ENCODE measurements around the gene TTC9B.

The TTC9B gene

DNA sequence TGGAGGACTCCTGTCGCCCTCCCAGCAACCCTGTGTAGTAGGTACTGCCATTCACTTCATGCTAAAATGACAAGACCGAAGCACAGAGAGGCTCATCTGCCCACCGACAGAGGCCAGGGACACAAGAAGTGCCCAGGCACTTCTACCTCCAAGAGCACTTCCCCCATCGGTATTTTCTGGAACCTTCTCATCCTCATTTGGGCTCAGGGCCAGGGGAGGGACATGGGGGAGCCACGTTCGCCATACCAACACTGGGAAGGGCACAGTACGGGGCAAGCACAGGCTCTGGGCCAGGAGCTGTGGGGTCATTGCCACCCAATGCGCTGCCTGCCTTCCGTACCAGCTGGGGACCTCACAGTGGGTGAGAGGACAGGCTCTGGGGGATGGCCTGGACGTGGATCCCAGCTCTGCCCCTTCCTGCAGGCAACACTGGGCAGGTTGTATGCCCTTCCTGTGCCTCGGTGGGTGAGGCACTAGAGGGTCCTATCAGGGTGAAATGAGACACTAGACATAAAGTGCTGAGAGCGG lies 29.6 kb upstream of the TTC9B start:
- DNase-seq (ENCODE audit: low spot score): no peak

- no peak for DNase-seq (ENCODE audit: low spot score)
These were observed 29.0 kb upstream of the TTC9B start for GRCh38 chr19:40247178-40247577.

DNA sequence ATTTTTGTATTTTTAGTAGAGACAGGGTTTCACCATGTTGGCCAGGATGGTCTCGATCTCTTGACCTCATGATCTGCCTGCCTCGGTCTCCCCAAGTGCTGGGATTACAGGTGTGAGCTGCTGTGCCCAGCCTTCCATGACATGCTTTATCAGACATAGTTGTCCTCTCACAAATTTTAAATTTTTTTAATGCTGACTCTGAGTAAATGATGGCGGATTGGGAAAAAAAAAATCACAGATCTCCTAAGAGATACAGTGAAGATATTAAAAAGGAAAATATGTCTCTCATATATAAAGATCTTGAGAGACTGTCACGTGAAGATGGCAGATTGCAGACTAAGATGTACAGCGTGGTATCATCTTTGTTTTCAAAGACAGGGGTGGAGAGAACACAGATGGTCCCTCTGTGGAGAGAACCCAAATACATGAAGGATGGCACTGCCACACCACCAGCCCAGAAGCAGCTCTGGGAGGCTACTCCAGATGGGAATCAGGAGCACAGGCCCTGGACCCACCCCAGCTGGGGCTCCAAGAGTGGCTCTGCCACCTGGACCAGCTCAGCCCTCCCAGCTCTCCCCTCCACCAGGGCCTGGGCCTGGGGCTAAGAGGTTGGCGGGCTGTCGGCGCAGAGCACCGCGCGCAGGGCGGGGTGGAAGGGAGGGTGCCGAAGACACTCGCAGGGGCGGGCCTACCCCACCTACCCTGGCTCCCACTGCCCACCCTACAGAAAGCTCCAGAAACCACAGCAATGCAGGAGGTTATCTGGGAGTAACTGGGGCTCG lies 28.3 kb upstream of the TTC9B start:
- no peak for DNase-seq (ENCODE audit: low spot score)

DNA sequence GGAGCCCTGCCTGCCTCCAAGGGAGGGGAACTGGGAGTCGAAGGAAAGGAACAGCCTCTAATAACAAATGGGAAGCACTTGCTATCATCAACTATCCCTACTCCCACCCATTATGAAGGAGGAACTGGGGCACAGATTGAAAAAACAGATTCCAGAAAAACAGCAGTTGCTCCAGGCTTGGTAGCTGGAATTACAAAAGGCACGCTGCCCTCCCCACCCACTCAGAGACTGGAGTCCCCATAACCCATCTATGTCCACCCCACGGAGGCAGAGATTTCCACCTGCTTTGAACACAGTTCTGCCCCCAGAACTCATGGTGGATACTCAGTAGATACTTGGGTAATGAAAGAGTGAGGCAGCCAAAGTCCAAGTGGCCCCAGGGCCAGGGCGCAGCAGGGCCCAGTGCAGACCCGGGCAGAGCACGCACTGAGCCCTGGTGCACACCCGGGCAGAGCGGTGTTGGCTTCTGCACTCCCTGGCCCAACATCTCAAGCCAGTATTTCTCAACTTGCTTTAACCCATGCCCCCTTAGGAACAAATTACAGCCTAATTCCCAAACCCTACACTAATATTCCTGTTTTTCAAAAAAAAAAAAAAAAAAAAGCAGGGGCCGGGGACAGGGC lies 27.4 kb upstream of the TTC9B start:
- DNase-seq (ENCODE audit: low spot score): no peak

DNA sequence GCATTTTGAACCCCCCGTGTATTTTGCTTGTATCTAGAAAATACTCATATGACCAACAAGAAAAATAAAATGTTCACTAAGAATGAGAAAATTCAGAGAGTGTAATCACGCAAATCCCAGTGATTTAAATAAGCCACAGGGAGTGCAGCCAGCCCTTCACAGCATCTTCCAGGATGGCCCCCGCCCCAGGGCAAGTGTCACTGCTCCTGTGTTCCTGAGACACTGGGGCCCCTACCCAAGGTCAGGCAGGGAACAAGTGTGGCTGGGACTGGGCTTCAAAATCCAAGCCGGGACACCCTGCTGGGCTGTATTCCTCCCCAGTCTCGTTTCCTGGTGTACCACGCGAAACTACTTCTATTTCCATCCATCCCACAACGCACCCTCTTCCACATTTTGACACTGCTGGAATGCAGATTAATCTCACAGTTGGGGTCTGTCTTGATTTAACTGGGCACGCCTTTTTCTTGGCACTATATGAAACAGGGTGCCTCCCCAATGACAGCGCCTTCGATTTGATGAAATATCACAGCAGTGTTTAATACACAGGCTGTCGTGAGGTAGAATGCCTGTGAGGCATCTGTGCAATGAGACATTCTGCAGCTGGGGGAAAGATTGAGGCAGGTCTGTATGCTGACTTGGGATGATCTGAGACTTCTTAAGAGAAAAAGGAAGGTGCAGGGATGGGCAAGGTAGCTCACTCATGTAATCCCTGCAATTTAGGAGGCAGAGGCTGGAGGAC lies 26.6 kb upstream of the TTC9B start:
- DNase-seq (ENCODE audit: low spot score): no peak

DNA sequence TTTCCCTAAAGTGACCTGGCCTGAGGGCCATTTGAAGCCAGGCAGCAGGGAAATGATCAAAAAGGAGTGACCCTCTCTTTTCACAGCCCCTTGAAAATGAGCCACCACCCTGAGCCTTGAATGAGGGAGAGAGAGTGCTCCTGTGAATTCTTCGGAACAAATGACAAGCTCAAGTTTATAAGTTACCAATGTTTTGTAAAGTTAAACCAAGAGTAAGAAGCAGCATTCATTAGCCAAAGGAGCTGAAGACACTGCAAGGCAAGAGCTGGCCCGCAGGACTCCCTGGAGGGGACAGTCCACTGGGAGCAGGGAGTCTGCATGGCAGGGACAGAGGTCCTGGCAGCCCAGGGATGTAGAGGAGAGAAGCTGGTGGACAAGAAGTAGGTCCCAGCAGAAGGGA lies 25.0 kb upstream of the TTC9B start:
- DNase-seq (ENCODE audit: low spot score): no peak

- no peak for DNase-seq (ENCODE audit: low spot score)
These were observed 24.3 kb upstream of the TTC9B start for GRCh38 chr19:40242480-40242879.

GRCh38 chr19:40241809-40242384 lies 23.7 kb upstream of the TTC9B start:
- no peak for DNase-seq (ENCODE audit: low spot score)

- DNase-seq (ENCODE audit: low spot score): no peak
These were observed 23.1 kb upstream of the TTC9B start for GRCh38 chr19:40241125-40241808.

DNA sequence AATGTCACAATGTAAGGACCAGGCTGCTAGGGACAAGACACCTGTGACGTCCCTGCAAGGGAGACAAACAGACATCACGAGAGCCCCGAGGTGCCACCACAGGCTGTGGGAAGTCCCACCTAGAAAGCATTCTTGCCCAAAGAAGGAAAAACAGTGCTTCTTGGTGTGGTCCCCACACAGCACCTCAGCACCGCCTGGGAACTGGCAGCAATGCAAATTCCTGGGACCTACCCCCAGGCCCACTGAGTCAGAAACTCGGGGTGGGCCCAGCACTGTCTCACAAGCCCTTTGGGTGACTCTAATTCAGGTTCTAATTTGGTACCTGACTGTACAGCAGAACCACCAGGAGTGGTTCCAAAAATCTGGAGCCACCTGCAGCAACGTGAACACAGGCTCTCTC lies 22.1 kb upstream of the TTC9B start:
- DNase-seq (ENCODE audit: low spot score): no peak

GRCh38 chr19:40239415-40240226 lies 21.4 kb upstream of the TTC9B start:
- DNase-seq (ENCODE audit: low spot score): no peak

DNA sequence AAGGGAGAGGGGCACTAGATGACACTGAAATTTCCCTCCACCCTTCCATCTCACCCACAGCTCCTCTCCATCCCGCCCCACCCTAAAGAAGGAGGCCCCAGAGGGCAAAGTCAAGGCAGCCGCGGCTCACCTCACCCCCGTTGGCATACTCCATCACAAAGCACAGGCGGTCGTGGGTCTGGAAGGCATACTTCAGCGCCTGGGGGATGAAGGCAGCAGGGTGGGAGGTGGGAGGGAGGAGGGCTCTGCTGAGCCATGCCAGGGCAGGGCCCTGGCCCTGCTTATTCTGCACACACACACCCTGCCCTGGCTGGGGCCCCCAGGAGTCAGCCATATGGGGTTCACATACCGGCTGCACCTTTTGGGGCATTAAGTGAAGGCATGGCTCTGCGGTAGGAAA lies 20.6 kb upstream of the TTC9B start:
- no peak for DNase-seq (ENCODE audit: low spot score)

DNA sequence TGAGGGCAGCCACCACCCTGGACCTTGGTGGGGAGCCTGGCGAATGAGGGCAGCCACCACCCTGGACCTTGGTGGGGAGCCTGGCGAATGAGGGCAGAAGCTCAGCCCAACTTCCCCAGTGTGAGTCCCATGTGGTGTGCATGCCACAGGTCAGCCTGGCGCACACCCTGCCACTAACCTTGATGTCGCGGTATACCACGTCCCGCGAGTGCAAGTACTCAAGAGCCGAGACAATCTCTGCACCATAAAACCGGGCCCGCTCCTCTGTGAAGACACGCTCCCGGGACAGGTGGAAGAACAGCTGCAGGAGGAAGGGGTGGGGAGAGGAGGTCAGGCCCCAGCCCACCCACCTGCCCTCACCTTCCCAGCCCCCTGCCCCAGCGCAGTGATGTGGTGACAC lies 19.6 kb upstream of the TTC9B start:
- no peak for DNase-seq (ENCODE audit: low spot score)

DNA sequence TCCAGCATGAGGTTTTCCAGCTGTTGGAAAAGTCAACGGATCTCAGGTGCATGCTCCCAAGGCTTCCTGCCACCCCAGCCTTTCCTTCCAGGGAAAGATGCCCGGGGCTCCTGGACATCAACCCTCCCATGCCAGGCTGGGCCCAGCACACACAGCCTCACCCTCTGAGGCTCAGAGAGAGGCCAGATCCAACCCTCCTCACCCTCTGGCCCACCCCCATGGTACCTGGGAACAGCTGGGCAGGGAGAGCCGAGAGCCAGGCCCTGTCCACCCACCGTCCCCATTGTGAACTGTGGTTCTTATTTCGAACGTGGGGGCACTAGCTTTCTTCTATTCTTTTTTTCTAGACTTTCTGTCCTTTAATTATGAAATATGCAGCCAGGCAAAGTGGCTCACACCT lies 18.2 kb upstream of the TTC9B start:
- DNase-seq (ENCODE audit: low spot score): no peak

DNA sequence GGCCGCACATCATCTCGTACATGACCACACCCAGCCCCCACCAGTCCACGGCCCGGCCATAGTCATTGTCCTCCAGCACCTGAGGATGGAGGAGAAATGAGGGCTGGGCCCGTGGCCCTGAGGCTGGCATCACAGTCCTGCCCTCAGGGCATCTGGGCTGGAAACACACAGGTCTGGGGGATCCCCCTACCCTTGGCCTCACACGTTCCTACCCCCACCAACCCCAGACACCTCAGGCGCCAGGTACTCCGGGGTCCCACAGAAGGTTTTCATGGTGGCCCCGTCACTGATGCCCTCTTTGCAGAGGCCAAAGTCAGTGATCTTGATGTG lies 17.8 kb upstream of the TTC9B start:
- DNase-seq (ENCODE audit: low spot score): no peak

GRCh38 chr19:40235238-40236025 lies 17.2 kb upstream of the TTC9B start:
- DNase-seq (ENCODE audit: low spot score): no peak

- DNase-seq (ENCODE audit: low spot score): no peak
These were observed 16.4 kb upstream of the TTC9B start for GRCh38 chr19:40234429-40235237.

DNA sequence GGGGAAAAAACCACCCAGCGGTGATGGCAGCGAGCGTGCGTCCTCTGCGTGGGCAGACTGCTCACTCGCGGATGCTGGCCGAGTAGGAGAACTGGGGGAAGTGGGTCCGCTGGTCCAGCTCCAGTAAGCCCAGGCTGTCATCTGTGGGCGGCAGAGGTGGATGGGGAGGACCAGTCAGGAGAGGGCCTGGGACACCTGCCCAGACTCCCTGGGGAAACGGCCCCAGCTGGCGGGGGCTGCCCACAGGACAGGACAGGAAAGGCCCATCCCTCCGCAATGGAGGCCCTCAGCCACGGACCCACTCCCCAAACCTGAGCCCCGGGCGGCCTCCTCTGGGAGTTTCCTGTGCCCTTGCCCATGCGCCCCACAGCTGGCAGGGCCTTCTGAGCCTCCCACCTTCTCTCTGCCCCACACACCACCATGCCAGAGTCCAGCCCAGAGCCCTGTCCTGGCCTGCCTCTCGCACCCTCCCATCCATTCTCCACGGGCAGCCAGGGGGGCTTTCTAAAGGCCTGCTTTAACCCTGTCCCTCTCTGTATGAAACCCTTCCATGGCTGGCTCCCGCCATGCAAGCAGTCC lies 15.7 kb upstream of the TTC9B start:
- DNase-seq (ENCODE audit: low spot score): no peak
